NCI-H2227 treated with DMSO at 0.1 percent for 48 hours (cell line): ENCODE results near the gene REG3A.

ENCODE experiments used
- DNase-seq: peaks from one replicate; lab custom pipeline; 2025; lab: John Stamatoyannopoulos, UW

REG3A gene

GRCh38 chr2:79120194-79120713, 39.3 kb downstream of the REG3A start, which contains the start of gene REG1A:
Gene REG1A, plus strand, starts transcription at chr2:79120488. Its CDS starts 374 bp downstream, at chr2:79120862.
- DNase-seq: no peak

- no peak for DNase-seq
Observed at GRCh38 chr2:79116997-79117928, 42.3 kb downstream of the REG3A start.

- no peak for DNase-seq
Observed at GRCh38 chr2:79114797-79115494, 44.6 kb downstream of the REG3A start.

- DNase-seq: no peak
Observed at GRCh38 chr2:79112269-79112668, 47.3 kb downstream of the REG3A start.
